H1 (cell line): Measurements from ENCODE around the gene AP1S1. TPM values are rescaled to one million over a fixed set of nuclear protein-coding genes. Genes with fewer than 3 reads are reported as not detected.

Experiments
- CTCF ChIA-PET: fragments of 300-600 bp; sonication (Branson Sonifier 250); formaldehyde crosslinking; loops from one replicate; lab custom pipeline; 2021; ENCODE audit not compliant: partially characterized antibody; lab: Charles Lee
- POLR2A ChIA-PET: fragments of 300-600 bp; sonication (Branson Sonifier 250); formaldehyde crosslinking; loops from one replicate; lab custom pipeline; 2021; ENCODE audit warnings: inconsistent platforms; ENCODE audit not compliant: partially characterized antibody; lab: Charles Lee
- DNase-seq, 2 experiments: peaks; one replicate each; pipeline versions ENCODE4 v3.0.0 to v3.0.0-alpha.2; 2010 to 2022; ENCODE audit warnings: low spot score in 2 of 2, low read depth in 1 of 2, mixed read lengths in 1 of 2
- FAIRE-seq: peaks from 2 replicates; lab custom pipeline; 2011; peaks lifted over from hg19 to GRCh38; lab: Jason Lieb, UNC
- H2AFZ ChIP-seq: 2 replicates; pipeline ENCODE4 v1.8.1; 2012; ENCODE audit warnings: low read length, inconsistent platforms
- H2AK5ac ChIP-seq: 2 replicates; pipeline ENCODE4 v1.6.1; 2013; ENCODE audit warnings: low read depth, low read length
- H2BK120ac ChIP-seq: replicated peaks from 2 replicates; pipeline ENCODE3; 2013; ENCODE audit warnings: low read depth, low read length, inconsistent platforms
- H2BK12ac ChIP-seq: 2 replicates; pipeline ENCODE4 v1.6.1; 2013; ENCODE audit warnings: low read depth, low read length
- H2BK15ac ChIP-seq: 2 replicates; pipeline ENCODE4 v1.6.1; 2013; ENCODE audit warnings: low read length
- H2BK20ac ChIP-seq: 2 replicates; pipeline ENCODE4 v1.6.1; 2013; ENCODE audit warnings: low read length
- H2BK5ac ChIP-seq: 2 replicates; pipeline ENCODE4 v1.6.1; 2013; ENCODE audit warnings: low read depth, low read length
- H3K14ac ChIP-seq: 2 replicates; pipeline ENCODE4 v1.6.1; 2013; ENCODE audit warnings: inconsistent platforms; ENCODE audit not compliant: insufficient read length
- H3K18ac ChIP-seq: 2 replicates; pipeline ENCODE4 v1.6.1; 2013; ENCODE audit warnings: low read length; ENCODE audit errors: extremely low read depth
- H3K23ac ChIP-seq: 2 replicates; pipeline ENCODE4 v1.6.1; 2013; ENCODE audit warnings: inconsistent platforms; ENCODE audit not compliant: insufficient read length
- H3K23me2 ChIP-seq: 2 replicates; pipeline ENCODE4 v1.6.1; 2013; ENCODE audit warnings: low read depth, low read length
- H3K27ac ChIP-seq: 2 replicates; pipeline ENCODE4 v1.6.1; 2011; ENCODE audit warnings: low read depth, low read length, inconsistent platforms
- H3K27me3 ChIP-seq, 4 experiments: replicated peaks in 1 of 4; 1 replicate in 1 of 4; 2 replicates in 3 of 4; pipeline versions ENCODE4 v1.6.1 to v1.8.1; 2011 to 2013; ENCODE audit warnings: low read length in 3 of 4, mild to moderate bottlenecking in 3 of 4, inconsistent platforms in 2 of 4, mixed read lengths in 2 of 4, moderate library complexity in 1 of 4; ENCODE audit not compliant: control insufficient read depth in 3 of 4, insufficient read depth in 3 of 4; ENCODE audit errors: extremely low read depth in 1 of 4
- H3K36me3 ChIP-seq, 4 experiments: 2 replicates each; pipeline versions ENCODE4 v1.6.1 to v1.8.1; 2011 to 2013; ENCODE audit warnings: mild to moderate bottlenecking in 4 of 4, low read length in 3 of 4, moderate library complexity in 2 of 4, control low read depth in 1 of 4, inconsistent platforms in 1 of 4; ENCODE audit not compliant: insufficient read depth in 4 of 4, control insufficient read depth in 2 of 4
- H3K4ac ChIP-seq: replicated peaks from 2 replicates; pipeline ENCODE3; 2013; ENCODE audit warnings: low read length, low read depth, mixed read lengths, inconsistent platforms; ENCODE audit not compliant: insufficient read length
- H3K4me1 ChIP-seq, 4 experiments: replicated peaks in 1 of 4; 1 replicate in 1 of 4; 2 replicates in 3 of 4; pipeline versions ENCODE4 v1.6.1 to v1.8.1; 2011 to 2013; ENCODE audit warnings: low read length in 3 of 4, inconsistent platforms in 2 of 4, mixed read lengths in 1 of 4; ENCODE audit not compliant: insufficient read depth in 4 of 4, control insufficient read depth in 3 of 4
- H3K4me2 ChIP-seq, 2 experiments: 2 replicates each; pipeline versions ENCODE4 v1.6.1 to v1.8.1; 2011 to 2013; ENCODE audit warnings: low read depth in 2 of 2, low read length in 2 of 2, control low read depth in 1 of 2, inconsistent platforms in 1 of 2, mild to moderate bottlenecking in 1 of 2; ENCODE audit not compliant: insufficient read depth in 1 of 2
- H3K4me3 ChIP-seq, 4 experiments: fragments of 200-600, 300-600 bp in 1 of 4; sonication (generic), shearing (Covaris generic), sonication (Bioruptor Twin) in 1 of 4; 2 replicates each; pipeline versions ENCODE4 v1.5.1 to v1.8.1; 2011 to 2016; ENCODE audit warnings: low read length in 4 of 4, low read depth in 3 of 4, control low read depth in 2 of 4, inconsistent platforms in 2 of 4, mild to moderate bottlenecking in 2 of 4, mixed read lengths in 1 of 4, moderate library complexity in 1 of 4; ENCODE audit not compliant: insufficient read depth in 2 of 4; ENCODE audit errors: extremely low read depth in 1 of 4
- H3K56ac ChIP-seq: replicated peaks from 2 replicates; pipeline ENCODE3; 2013; ENCODE audit warnings: low read depth, mild to moderate bottlenecking, mixed read lengths, low read length, inconsistent platforms; ENCODE audit not compliant: insufficient read length
- H3K79me1 ChIP-seq: 2 replicates; pipeline ENCODE4 v1.6.1; 2013; ENCODE audit warnings: low read depth, low read length, control low read depth
- H3K79me2 ChIP-seq, 2 experiments: 2 replicates each; pipeline versions ENCODE4 v1.6.1 to v1.8.1; 2012 to 2013; ENCODE audit warnings: low read length in 2 of 2, mild to moderate bottlenecking in 2 of 2, inconsistent platforms in 1 of 2; ENCODE audit not compliant: insufficient read depth in 2 of 2, control insufficient read depth in 1 of 2
- H3K9ac ChIP-seq, 4 experiments: replicated peaks in 1 of 4; 1 replicate in 1 of 4; 2 replicates in 3 of 4; pipeline versions ENCODE4 v1.6.1 to v1.8.1; 2011 to 2013; ENCODE audit warnings: low read depth in 3 of 4, low read length in 3 of 4, control low read depth in 2 of 4, mild to moderate bottlenecking in 2 of 4, moderate library complexity in 2 of 4, inconsistent platforms in 1 of 4; ENCODE audit errors: extremely low read depth in 1 of 4
- H3K9me3 ChIP-seq, 2 experiments: 2 replicates each; pipeline versions ENCODE4 v1.6.1 to v1.8.1; 2012 to 2013; ENCODE audit warnings: mild to moderate bottlenecking in 2 of 2, moderate library complexity in 2 of 2, control low read depth in 1 of 2, inconsistent platforms in 1 of 2, low read depth in 1 of 2, low read length in 1 of 2, mixed read lengths in 1 of 2; ENCODE audit not compliant: insufficient read depth in 2 of 2
- H4K20me1 ChIP-seq, 2 experiments: replicated peaks in 1 of 2; 2 replicates each; pipeline versions ENCODE3 to v1.8.1; 2011 to 2013; ENCODE audit warnings: inconsistent platforms in 2 of 2, low read length in 2 of 2, mild to moderate bottlenecking in 1 of 2; ENCODE audit not compliant: insufficient read depth in 2 of 2, control insufficient read depth in 1 of 2
- H4K5ac ChIP-seq: 2 replicates; pipeline ENCODE4 v1.6.1; 2013; ENCODE audit warnings: low read length, low read depth, mixed read lengths, inconsistent platforms; ENCODE audit not compliant: insufficient read length
- H4K8ac ChIP-seq: 2 replicates; pipeline ENCODE4 v1.8.0; 2013; ENCODE audit warnings: mild to moderate bottlenecking, moderate library complexity, low read length, inconsistent platforms; ENCODE audit not compliant: insufficient read depth; ENCODE audit errors: extremely low read depth
- H4K91ac ChIP-seq: replicated peaks from 2 replicates; pipeline ENCODE3; 2013; ENCODE audit warnings: low read length, mixed read lengths, inconsistent platforms; ENCODE audit not compliant: insufficient read length
- KDM5A ChIP-seq: fragments of 200-600 bp; IDR thresholded peaks from 2 replicates; pipeline ENCODE4 v1.7.1; 2012; ENCODE audit warnings: mild to moderate bottlenecking, low read length, inconsistent platforms, mixed read lengths
- MAFK ChIP-seq: IDR thresholded peaks from 2 replicates; pipeline ENCODE4 v1.6.1; 2012; ENCODE audit warnings: low read depth, mild to moderate bottlenecking, improper control_type of control experiment, low read length
- PHF8 ChIP-seq: fragments of 200-600 bp; sonication (generic); conservative IDR thresholded peaks from 2 replicates; pipeline ENCODE4 v1.7.1; 2012; ENCODE audit warnings: low read depth, mild to moderate bottlenecking, inconsistent platforms, low read length, moderate library complexity
- POU5F1 ChIP-seq: IDR thresholded peaks from 2 replicates; pipeline ENCODE4 v1.6.1; 2011; ENCODE audit warnings: low read depth, mild to moderate bottlenecking, low read length, moderate library complexity
- RNF2 ChIP-seq: fragments of 200-900, 300-1000 bp; sonication (generic); IDR thresholded peaks from 2 replicates; pipeline ENCODE4 v1.7.1; 2016; ENCODE audit warnings: borderline replicate concordance, low read depth, mild to moderate bottlenecking, antibody characterized with exemption, low read length; ENCODE audit not compliant: poor library complexity, severe bottlenecking; ENCODE audit errors: missing control alignments
- SAP30 ChIP-seq: fragments of 300-600 bp; sonication (generic); IDR thresholded peaks from 2 replicates; pipeline ENCODE4 v1.7.1; 2012; ENCODE audit warnings: low read length, moderate library complexity, mild to moderate bottlenecking, inconsistent platforms; ENCODE audit not compliant: insufficient read depth, insufficient replicate concordance
- SUZ12 ChIP-seq: fragments of 200-600 bp; sonication (generic); IDR thresholded peaks from 2 replicates; pipeline ENCODE4 v1.6.1; 2012; ENCODE audit warnings: mild to moderate bottlenecking, inconsistent platforms, low read length, moderate library complexity, mixed read lengths
- USF2 ChIP-seq: IDR thresholded peaks from 2 replicates; pipeline ENCODE4 v1.6.1; 2011; ENCODE audit warnings: low read length, improper control_type of control experiment
- WGBS, 2 experiments: shearing (Covaris generic) in 1 of 2; methylation state at CpG; one replicate each; pipeline versions ENCODE4 v1.1.6 to v1.1.7; 2013 to 2015; ENCODE audit warnings: low lambda C conversion rate in 2 of 2, mixed read lengths in 2 of 2, inconsistent platforms in 1 of 2, low coverage in 1 of 2, missing lambda C conversion rate in 1 of 2; ENCODE audit not compliant: insufficient replicate concordance in 2 of 2, insufficient coverage in 1 of 2, insufficient read length in 1 of 2; ENCODE audit errors: extremely low coverage in 1 of 2, missing lambda C conversion rate in 1 of 2; 5-methylcytosine and 5-hydroxymethylcytosine counted together
- polyA plus RNA-seq, 7 experiments: library from polyadenylated mRNA; depleted of rRNA in 3 of 7; stranded (reverse) in 5 of 7; unstranded in 2 of 7; fragments of >200 nt in 5 of 7; fragments of 200-250 nt in 2 of 7; gene quantifications; 1 replicate in 5 of 7; 2 replicates in 1 of 7; 4 replicates in 1 of 7; pipeline versions ENCODE4 v1.2.1 to v1.2.3, GENCODE V29; 2011 to 2013; ENCODE audit warnings: missing spikeins in 2 of 7, mixed read lengths in 2 of 7
- total RNA-seq: library from RNA; stranded (reverse); fragmentation: NEBNext Ultra II Directional; extraction: Animal tissue kit (Norgen Biotek cat#: 25700); gene quantifications from 2 replicates; pipeline ENCODE4 v1.2.1, GENCODE V29; 2021

The AP1S1 gene
- total and polyA plus RNA-seq, 2 of the 8 experiments (the other 6 are each of a cell fraction or from before 2014, with no cell fraction given): 56.1 to 59.3 TPM

DNA sequence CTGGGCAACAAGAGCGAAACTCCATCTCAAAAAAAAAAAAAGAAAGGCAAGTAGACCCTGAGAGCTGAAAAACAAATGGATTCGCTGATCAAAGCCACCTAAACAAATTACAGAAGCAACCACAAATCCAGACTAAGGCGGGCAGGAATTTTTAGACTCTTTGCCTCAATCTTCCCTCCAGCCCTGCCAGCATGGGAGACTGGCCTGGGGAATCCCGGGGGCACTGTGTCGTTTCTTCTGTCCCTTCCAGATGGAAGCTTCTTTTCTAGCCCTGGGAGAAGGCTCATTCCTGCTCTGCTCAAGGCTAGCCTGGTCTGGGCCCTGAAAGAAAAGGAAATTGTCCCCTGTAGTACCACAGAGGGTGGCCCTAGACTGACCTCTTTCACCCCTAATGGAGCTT lies 43.0 kb upstream of the AP1S1 start:
- peaks cover 0 to 7% (median 0%) of the 10 kb centered on the region in 4 experiments; a peak in 1 of 7 replicates for H3K4me1 ChIP-seq
- FAIRE-seq: no peak
- POLR2A ChIA-PET: interaction anchor here (2.0 kb wide), 1 partner anchor 12 kb away, joined by 6 read pairs; no protein-coding TSS in a partner anchor

More for the DNA sequence above, 43.0 kb upstream of the AP1S1 start:
- Histone ChIP-seq H3K79me1 (no peaks in the 10 kb centered on the region), H2BK12ac (no peak overlapping the region), H2BK15ac (no peak overlapping the region), H3K79me2 (no peaks in the 10 kb centered on the region), H3K27ac (no peak overlapping the region), H3K14ac (no peak overlapping the region), H3K18ac (no peak overlapping the region; the same call in 1 of the 2 replicates), H3K27me3 (no peaks in the 10 kb centered on the region), H3K4ac (no peak overlapping the region), H3K9ac (no peak overlapping the region), H3K56ac (no peak overlapping the region), H4K5ac (no peak overlapping the region), H3K4me2 (no peak overlapping the region), H2BK5ac (no peak overlapping the region), H2AK5ac (no peak overlapping the region), H3K23me2 (no peaks in the 10 kb centered on the region), H2AFZ (no peak overlapping the region), H3K36me3 (no peaks in the 10 kb centered on the region), H3K4me3 (no peak overlapping the region), H2BK20ac (0 out of 2 replicates have a peak overlapping the region, but pooled peaks have one; percentile 18), H4K20me1 (no peaks in the 10 kb centered on the region), H4K91ac (no peak overlapping the region), H3K23ac (no peak overlapping the region), H3K9me3 (no peaks in the 10 kb centered on the region), H4K8ac (no peak overlapping the region), H2BK120ac (no peak overlapping the region)
- CTCF ChIA-PET: interaction anchor here (0.5 to 1.9 kb wide), 10 partner anchors 12 to 311 kb away, joined by 3 to 5 read pairs (median 3); partner anchors contain the start of gene SERPINE1
- WGBS, 2 experiments: 86% methylated on average over 4 of the region's 5 CpGs; no CpG with 5 or more reads in 1 of the 2 experiments
- no peak for TF ChIP-seq PHF8
- no peak for TF ChIP-seq SAP30
- no peak for TF ChIP-seq SUZ12
- no peak for TF ChIP-seq USF2
- TF ChIP-seq KDM5A: no peak
- TF ChIP-seq POU5F1: no peak
- TF ChIP-seq RNF2: no peak
- no peak for TF ChIP-seq MAFK
- DNase-seq: no peak
